Activated CD8-positive, alpha-beta memory T cell treated with anti-CD3 and anti-CD28 coated beads, Interleukin-2, amount 50 U/mL, for 48 hours (primary cell): Measurements from ENCODE around the gene TDP2.
A peak's percentile ranks its signal among the peaks of the same experiment; 100 is the strongest.

Experiments used
- DNase-seq: peaks from one replicate; pipeline ENCODE4 v3.0.0-alpha.2; 2020

Gene TDP2, protein sequence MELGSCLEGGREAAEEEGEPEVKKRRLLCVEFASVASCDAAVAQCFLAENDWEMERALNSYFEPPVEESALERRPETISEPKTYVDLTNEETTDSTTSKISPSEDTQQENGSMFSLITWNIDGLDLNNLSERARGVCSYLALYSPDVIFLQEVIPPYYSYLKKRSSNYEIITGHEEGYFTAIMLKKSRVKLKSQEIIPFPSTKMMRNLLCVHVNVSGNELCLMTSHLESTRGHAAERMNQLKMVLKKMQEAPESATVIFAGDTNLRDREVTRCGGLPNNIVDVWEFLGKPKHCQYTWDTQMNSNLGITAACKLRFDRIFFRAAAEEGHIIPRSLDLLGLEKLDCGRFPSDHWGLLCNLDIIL

DNA sequence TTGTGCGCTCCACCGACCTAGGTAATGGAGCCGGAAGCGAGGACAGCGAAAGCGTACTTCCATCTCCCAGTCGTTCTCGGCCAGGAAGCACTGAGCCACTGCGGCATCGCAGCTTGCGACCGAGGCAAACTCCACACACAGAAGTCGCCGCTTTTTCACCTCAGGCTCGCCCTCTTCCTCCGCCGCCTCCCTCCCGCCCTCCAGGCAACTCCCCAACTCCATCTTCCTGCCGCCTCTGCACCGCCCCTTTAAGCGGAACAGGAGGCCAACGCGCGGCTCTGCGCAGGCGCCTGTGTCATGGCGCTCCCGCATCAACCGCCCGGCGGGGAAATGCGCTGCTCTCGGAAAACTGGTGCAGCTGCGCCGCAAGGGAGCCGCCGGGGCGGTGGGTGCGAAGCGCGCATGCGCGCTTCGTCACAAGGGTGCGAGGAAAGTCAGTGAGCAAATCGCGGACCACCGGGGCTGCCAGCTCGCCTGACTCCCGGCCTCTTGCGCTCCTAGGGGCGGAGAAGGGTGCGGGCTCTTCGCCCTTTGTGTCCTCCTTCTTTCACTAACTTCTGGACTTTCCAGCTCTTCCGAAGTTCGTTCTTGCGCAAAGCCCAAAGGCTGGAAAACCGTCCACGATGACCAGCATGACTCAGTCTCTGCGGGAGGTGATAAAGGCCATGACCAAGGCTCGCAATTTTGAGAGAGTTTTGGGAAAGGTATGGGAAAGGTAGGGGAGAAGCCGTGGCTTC lies at the start of gene TDP2, which contains the start of gene ACOT13:
Gene TDP2 (minus strand): TSS at position 259 of the 737 bp plus-strand sequence. CDS start 37 bp downstream, at position 222.
Gene ACOT13 (plus strand): TSS at position 437 of the 737 bp plus-strand sequence. CDS start 187 bp downstream, at position 624.
- peak; percentile 96 for DNase-seq

DNA sequence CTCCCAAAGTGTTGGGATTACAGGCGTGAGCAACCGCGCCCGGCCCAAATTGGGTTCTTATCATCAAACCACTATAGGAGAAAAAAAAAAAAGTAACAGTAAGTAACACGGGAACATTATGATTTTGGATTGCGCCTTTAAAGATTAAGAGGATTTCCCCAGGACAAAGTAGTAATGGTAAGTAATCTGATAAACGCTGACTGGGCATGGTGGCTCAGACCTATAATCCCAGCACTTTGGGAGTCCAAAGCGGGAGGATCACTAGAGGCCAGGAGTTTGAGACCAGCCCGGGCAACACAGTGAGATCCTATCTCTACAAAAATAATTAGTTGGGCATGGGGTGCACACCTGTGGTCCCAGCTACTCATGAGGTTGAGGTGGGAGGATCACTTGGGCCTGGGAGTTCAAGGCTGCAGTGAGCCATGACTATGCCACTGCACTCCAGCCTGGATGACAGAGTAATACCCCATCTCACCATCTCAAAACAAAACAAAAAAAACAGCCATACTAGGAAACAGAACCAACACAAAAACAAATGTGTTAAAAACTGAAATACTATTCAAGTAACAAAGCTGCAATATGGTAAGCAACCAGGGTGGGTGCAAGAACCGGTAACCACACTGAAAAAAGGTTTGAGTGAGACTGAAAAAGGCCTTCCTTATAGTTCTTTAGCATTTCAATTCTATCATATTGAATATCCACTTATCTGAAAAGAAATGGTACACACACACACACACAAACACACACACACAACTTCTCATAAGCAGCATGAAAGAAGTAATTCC lies 44.0 kb upstream of the TDP2 start:
- no peak for DNase-seq

DNA sequence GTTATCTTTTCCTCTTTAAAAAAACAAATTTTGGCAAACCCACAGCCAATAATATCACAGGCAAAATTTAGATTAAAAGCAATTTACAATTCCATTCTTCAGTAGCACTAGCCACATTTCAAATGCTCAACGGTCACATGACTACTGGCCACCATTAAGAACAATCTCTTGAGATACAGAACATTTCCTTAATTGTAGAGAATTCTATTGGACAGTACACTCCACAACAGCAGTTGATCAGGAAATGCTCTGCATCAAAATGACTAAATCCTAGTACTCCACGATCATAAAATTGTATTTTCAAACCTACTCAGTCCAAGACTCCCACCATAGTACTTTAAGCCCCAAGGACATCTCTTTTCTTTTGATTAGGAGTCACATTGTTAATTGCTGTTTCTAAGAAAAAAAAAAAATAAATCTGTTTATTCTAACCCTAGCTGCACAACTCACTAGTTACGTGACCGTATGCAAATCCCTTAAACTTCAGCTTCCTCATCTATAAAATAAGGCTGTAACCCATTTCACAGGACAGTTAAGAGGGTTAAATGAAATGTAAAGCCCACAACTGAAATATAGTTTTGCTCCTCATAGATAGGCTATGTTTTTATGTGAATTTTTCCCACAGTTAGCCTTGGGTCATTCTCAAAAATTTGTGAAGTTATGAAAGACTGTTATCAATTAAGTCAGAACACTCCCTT lies 42.5 kb upstream of the TDP2 start:
- no peak for DNase-seq

DNA sequence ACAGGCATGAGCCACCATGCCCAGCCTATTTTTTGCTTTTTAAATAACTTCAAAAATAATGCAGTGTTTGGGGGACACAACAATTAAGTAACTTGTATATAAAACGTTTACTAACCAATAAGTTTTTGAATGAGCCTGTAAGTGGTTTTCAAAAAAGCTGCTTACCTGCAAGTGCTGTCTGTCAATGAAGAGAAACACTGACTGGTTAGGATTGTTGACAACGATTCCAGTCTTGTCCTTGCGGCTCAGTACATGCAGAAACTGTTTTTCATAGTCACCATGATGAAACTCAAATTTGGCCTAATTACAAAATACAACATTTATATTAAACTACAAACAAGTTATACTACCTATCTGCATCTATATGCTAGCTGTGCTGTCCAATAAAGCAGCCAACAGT lies 41.9 kb upstream of the TDP2 start:
- no peak for DNase-seq

DNA sequence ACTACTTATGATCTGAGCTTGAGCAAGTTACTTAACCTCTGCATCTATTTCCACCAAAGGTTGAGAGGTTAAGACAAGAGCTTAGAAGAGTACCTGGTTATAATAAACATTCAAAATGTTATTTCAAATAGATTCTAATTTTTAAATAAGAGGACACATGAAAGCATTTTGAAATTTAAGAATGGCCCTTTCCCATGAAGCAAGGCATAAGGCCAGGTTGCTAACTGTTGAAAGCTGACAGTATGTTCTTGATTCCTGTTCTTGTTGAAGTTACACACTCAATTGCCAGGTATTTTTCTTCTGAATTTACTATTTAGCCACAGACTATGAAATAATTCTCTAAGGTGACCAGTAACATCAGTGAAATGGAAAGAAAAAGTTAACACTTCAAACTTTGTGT lies 37.8 kb upstream of the TDP2 start:
- DNase-seq: no peak

DNA sequence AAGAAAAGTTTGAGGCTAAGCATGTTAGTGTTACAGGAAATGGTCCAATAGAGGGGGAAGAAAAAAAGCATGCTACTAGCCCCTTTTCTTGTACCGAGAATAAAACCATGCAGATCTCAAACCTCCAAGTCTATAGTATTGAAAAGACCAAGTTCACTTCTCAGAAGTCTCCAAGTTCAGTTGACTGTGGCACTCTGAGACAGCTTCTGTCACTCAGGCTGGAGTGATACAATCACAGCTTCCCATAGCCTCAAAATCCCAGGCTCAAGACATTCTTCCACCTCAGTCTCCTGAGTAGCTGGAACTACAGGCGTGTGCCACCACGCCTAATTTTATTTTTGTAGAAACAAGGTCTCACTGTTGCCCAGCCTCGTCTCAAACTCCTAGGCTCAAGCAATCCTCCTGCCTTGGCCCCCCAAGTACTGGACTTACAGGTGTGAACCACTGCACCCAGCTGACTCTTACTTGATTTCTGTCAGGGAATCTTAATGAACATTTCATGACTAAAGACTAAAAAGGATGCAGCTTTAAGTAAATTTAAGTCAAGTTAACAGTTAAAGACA lies 36.1 kb upstream of the TDP2 start:
- DNase-seq: no peak

DNA sequence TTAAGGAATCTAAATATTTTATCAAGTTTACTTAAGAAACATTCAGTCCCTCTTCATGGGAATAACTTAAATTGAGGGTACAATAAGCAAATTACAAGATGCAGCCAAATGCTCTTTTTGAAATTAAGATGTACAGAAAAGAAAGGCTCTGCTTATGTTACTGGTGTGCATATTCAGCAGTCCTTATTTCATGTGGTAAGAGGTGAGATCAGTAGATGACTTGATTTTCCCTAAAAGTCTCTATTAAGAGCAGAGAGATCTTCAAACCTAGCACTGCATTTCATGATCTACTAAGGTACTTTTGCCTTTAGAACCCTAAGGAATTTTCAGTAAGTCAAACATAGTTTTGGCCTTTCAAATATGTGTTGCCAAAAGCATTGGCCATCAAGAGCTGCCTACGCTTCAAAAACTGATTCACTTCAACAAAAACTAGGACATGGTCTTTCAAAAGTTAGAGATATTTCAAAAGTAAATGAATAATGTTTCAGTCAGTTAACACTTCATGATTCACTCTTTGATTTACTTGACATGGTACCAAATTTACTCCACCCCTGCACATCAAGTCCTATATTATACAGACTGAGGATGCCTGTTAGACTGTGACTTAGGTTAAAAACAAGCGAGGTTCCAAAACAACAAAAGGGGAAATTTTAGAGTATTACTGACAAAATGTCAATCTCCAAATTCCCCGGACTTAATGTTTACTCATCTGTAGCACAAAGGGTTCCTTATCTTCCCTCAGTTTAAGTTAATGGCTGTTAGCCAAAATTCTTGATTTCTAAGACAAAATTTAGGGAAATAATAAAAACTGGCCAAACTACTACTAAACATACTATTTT lies 33.0 kb upstream of the TDP2 start:
- DNase-seq: no peak

DNA sequence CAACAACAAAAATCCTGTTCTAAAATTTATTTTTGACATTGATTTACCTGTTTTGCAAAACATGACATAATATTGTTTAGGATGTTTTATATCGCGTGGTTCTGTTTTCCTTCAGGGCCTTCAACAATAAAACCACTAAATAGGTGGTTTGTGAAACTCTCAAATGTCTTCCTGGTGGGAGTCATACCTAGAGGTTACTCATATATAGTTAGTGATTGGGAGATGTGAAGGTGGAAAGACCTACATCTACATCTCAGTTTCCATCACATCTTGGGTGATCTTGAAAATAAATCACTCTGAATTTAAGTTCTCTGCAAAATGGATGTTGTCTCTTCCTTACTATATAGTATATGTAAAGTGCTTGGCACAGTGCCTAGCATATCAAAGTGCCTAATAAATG lies 29.4 kb upstream of the TDP2 start:
- DNase-seq: no peak

DNA sequence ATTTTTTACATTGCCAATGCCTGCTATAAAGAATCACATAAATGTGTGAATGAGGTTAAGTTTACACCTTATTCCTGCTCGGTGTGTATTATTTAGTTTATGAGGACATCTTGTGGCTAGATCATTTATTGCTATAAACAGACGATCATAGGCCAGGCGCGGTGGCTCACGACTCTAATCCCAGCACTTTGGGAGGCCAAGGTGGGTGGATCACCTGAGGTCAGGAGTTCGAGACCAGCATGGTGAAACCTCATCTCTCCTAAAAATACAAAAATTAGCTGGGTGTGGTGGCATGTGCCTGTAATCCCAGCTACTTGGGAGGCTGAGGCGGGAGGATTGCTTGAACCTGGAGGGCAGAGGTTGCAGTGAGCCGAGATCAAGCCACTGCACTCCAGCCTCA lies 28.9 kb upstream of the TDP2 start:
- peak; percentile 60 for DNase-seq

DNA sequence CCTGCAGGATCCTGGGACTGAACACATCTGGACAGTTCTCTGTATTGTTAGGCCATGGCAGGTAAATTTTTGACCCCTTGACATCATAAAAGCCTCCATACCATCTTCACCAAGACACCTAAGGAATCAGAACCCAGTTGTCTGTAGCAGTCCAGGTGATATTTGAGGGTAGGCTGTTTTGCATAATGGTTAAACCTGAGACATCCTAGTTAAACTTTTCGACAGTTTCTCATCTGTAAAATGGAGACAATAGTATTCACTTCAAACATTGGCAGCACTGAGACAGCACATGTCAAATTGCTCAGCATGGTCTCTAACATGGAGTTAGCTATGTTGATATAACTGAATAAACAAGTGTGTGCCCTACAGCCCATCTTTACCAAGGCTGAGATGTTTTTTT lies 27.5 kb upstream of the TDP2 start:
- DNase-seq: no peak

DNA sequence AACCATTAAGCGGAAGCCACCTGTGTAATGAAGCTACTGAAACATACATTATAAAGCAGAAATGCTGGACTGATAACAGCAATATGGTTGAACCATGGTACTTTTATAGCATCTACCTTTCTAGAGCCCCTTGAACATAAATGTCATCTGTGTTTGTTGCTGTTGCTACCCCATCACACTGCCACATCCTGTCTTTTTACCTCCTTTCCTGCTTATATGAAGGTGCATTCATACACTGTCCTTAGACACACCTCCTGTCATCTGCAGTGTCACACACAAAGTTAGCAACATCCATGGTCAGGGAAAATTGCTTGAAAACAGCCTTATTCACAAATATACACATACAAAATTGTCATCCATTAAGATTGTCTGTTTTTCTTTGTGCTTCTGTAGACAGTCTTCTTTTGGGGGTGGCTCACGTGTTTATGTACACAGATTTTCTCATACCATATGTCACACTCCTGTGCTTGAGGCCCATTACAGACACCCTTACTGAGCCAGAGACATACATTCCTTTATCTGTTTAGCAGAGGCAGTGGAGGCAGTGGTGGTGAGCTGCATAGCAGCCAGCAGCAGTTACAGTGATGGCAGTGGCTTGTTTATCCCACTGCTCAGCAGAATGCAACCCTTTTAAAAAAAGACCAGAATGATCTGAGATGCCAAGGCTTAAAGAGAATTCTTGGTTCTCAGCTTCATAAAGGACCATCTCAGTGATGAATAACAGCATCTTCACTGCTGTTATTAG lies 26.3 kb upstream of the TDP2 start:
- DNase-seq: no peak

DNA sequence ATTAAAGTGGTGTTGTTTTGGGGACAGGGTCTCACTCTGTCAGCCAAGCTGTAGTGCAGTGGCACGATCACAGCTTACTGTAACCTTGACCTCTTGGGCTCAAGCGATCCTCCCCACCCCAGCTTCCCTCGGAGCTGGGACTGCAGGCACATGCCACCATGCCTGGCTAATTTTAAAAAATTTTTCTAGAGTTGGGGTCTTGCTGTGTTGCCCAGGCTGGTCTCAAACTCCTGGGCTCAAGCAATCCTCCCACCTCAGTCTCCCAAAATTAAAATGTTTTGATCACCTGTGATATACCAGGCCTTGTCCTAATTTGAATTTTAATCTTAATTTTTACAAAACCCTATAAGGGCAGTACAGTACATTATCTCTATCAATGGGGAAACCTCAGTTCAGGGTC lies 25.7 kb upstream of the TDP2 start:
- no peak for DNase-seq

DNA sequence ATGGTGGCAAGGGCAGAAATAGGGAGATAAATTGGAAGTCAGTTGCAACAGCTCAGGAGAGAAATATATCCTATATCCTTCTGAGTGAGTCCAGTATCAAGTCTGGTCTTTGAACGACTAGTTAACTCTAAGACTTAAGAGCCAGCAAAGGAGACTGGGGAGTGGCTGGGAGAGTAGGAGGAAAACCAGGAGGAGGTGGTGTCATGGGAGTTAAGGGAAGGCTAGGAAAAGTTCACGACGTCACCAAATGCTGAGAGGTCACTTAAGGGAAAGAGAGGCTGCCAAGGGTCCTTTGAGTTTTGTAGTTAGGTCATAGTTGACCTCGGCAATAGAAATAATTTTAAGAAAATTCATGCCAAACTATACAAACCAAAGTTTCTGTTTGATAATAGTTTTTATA lies 25.3 kb upstream of the TDP2 start:
- DNase-seq: no peak

DNA sequence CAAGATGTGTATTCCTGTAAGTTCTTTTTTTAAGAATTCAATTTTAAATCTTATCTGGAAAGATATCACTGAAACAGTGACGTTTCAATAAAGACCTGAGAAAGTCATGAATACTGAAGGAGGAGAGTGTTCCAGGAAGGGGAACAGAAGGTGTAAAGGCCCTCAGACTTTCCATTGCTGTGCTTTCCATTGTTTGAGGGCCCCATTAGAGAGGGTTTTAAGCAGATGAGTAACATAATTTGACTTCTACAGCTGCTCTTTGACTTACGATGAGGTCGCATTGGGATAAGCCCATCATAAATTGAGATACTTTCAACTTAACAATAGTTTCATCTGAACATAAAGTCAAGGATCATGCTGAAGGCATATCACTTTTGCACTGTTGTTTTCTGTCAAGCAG lies 24.9 kb upstream of the TDP2 start:
- no peak for DNase-seq

DNA sequence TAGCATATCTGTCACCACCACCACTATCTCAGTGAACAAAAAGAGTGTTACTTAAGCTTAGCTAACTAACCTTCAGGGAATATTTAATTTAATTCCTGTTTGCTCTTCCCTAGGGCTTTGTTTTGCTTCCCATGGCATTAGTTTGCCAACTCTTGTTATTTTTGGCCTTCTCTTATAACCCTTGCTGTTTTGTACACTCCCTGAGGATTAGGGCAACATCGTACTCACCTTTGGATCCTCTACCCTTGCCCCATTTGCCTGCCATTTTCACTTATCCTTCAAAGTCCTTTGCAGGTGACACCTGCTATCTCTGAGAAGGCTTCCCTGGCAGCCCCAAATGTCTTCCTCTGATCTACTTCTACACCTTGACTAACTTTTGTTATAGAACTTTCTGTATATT lies 23.9 kb upstream of the TDP2 start:
- DNase-seq: no peak

DNA sequence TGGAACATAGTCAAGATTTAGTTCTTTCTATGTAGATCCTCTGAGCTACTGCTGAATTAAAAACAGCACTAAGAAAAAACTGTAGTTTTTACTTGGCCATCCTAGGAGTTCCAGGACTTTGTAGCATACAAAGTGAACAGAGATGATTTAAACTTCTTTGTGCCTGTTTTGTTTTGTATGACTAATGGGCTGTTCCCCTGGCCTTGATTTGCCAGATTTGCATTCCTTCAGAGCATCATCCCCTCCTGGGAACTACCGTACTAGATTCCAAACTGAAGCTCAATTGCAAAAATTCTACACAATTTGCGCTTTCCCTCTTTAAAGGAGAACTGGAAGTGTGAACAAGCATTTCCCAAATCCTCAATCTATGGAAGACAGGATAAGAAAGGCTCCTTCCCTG lies 23.3 kb upstream of the TDP2 start:
- DNase-seq: no peak

DNA sequence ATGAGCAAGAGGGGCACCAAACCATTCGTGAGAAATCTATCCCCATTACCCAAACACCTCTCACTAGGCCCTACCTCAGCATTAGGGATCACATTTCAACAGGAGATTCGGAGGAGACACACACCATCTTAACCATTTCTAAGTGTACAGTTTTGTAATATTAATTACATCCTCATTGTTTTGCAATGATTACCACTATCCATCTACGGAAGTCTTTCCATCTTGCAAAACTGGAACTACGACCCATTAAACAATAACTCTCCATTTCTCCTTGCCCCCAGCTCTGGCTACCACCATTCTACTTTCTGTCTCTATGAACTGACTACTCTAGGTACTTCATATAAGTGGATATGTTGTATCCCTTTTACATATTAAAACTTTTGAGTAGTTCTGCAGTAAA lies 20.2 kb upstream of the TDP2 start:
- DNase-seq: no peak

DNA sequence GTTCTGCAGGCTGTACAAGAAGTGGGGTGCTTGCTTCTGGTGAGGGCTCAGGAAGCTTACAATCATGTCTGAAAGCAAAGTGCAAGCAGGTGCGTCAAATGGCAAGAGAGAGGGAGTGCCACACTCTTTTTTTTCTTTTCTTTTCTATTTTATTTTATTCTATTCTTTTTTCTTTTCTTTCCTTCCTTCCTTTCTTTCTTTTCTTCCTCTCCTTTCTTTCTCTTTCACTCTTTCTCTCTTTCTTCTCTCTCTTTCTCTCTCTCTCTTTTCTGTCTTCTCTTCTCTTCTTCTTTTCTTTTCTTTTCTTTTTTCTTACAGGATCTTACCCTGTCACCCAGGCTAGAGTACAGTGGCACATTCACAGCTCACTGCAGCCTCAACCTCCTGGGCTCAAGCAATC lies 19.7 kb upstream of the TDP2 start:
- no peak for DNase-seq

DNA sequence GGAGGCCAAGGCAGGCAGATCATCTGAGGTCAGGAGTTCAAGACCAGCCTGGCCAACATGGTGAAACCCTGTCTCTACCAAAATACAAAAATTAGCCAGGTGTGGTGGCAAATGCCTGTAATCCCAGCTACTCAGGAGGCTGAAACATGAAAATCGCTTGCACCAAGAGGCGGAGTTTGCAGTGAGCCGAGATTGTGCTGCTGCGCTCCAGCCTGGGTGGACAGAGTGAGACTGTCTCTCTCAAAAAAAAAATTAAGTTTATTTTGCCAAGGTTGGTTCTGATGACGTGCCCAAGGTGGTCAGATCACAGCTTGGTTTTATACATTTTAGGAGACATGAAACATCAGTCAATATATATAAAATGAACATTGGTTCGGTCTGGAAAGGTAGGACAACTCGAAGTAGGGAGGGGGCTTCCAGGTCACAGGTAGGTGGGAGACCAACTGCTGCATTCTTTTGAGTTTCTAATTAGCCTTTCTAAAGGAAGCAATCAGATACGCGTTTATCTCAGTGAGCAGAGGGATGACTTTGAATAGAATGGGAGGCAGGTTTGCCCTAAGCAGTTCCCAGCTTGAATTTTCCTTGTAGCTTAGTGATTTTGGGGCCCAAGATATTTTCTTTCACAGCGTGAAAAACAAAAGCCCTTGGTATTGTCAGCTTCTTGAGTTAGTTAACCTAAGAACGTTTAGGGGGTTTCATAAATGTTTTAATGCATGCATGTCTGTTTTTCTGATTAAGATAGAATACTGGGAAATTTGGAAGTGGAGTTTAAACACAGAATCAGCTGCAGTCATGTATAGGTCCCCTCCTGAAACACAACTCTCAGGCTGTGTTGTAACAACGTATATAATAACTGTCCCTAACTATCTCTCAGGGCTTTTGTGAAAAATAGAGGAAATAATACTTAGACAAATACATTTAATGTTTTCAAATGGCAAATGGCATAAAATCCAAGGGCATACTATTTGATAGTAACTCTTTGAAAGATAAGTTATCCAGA lies 16.9 kb upstream of the TDP2 start:
- DNase-seq: no peak

DNA sequence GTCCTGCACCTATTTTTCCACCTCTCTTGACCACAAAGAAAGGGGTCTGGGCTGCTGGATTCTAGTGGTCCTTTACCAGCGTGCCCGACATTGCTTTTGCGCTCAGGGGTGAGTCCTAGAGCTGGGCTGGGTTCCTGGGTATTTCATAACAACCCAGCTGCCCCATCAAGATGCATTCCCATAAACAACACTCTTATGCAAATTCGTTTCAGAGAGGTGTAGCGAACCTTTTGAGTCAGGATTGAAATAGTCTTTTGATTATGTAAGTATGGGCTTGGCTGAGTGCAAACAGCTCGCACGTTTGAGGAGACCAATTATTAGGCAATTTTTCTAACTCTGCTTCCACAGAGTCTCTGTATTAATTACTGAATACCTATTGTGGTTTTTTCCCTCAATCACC lies 13.9 kb upstream of the TDP2 start:
- no peak for DNase-seq
